ENCODE data around the gene PPDPF.
"Not testable (repeated sequence)": the region's sequence is repeated elsewhere in the genome, so short reads cannot be mapped to it uniquely, and the experiment has no call there.

The PPDPF gene, protein sequence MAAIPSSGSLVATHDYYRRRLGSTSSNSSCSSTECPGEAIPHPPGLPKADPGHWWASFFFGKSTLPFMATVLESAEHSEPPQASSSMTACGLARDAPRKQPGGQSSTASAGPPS

DNA sequence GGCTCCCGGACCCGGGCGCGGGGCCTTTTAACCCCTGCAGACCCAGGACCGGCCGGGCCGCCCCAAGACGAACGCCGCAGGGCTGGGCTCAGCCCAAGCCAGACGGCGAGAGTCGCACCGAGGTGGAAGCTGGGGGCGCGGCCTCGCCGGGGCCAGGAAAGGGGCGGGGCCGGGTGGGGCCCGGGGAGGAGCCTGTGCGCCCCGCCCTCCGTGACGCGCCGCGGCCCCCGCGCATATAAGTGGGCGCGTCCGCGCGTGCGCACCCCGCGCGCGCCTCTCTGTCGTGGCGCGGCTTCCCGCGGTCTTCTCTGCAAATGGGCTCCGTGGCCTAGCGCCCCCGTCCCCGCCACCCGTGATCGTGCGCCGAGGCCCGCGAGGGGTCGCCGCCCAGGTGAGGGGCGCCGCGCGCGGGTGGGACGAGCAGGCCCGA lies at the start of gene PPDPF:
Gene PPDPF (plus strand): TSS at position 262 of the 430 bp plus-strand sequence. CDS start 544 bp downstream, outside the sequence.
- peak; percentile 80 for DNase-seq

DNA sequence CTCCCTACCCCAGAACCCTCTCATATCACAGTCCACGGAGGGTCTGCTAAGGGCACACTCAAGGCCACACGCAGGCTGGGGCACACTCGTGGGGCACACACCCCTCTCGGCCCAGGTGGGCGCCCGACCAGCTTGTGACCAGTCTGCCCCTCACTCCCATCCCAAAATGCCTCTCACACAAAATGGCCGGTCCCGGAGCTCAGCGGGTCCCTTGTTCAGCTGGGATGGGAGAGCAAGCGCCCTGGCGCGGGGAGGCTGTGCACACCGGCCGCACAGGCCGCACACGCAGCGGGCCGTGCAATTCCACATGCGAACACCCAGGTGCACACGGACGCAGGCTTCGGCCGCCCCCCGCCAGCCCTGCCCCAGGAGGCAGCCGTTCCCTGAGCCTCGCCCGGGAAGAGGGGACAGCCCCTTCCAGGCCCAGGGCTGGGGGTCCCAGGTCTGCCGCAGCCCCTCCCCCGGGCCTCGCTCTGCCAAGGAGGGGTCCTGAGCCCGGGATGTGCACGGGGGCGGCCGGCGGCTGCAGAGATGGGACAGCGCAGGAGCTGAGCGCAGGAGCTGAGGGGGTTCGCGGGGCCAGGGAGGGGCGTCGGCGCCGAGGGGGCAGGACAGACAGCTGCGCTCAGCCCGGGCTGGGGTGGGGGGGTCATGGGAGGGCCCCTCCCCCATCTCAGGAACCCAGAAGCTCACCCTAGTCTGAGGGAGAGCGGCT lies 49.4 kb upstream of the PPDPF start:
- no peak for DNase-seq

- DNase-seq: no peak
Observed at GRCh38 chr20:63471717-63471980, 48.9 kb upstream of the PPDPF start.

GRCh38 chr20:63471981-63472831 lies 48.4 kb upstream of the PPDPF start, which contains the start of gene KCNQ2:
KCNQ2 (minus strand) TSS chr20:63472655; CDS start chr20:63472463, 192 bp downstream.
- no peak for DNase-seq

DNA sequence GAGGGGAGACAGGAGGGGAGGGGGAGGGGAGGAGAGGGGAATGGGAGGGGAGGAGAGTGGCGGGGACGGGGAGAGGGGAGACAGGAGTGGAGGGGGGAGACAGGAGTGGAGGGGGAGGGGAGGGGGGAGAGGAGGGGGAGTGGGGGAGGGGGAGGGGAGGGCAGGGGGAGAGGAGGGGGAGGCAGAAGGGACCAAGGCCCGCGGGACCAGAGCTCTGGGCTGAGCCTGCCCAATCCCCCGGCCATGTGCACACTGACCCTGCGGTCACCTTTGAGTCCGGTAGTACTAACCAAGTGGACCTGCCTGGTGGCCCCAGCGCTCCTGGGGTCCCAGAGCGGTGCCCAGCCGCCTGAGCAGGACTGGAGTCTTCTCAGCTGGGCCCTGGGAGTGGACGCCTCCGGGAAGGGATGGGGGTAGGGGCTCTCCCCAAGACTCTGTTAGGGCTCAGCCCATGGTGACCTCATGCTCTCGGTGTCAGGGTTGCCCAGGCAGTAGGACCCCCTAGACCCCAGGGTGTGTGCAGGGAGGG lies 47.6 kb upstream of the PPDPF start:
- no peak for DNase-seq

DNA sequence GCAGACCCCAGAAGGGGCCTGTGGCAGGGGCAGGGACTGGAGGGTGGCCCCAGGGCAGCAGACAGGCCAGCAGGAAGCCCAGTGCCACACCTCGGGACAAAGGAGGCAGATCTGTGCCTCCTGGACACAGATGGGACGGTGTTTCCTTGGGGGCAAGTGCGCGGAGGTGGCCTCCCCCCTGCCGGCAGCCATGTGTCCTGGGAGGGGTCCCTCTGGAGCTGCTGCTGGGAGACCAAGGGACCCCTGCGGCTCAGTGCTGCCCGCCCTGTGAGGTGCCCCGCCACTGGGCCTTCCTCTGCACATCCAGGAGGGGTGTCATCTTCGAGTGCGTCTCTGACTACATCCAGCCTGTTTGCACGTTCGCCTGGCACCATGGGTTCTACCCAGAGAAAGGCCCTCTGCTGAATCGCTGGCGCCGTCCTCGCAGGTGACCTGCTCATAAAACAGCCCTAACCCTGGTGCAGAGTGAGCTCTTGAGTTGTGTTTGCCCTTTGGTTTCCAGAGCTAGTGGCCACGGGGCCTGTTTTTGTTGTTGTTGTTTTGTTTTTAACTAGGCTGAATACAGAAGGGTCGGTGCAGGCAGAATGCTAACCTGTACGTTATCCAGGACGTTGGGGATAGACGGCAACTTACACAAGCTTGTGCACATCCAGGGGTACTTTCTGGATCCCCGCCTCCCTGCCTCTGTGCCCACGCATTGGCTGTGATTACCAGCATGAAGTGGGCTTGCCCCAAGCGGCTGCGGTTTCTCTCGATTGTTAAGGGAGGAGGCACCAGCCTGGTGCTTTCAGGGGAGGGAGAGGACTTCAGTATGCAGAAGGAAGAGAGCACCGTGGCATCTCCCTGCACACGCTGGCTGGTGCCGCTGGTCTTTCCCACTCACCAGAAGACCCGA lies 46.8 kb upstream of the PPDPF start:
- DNase-seq: no peak

DNA sequence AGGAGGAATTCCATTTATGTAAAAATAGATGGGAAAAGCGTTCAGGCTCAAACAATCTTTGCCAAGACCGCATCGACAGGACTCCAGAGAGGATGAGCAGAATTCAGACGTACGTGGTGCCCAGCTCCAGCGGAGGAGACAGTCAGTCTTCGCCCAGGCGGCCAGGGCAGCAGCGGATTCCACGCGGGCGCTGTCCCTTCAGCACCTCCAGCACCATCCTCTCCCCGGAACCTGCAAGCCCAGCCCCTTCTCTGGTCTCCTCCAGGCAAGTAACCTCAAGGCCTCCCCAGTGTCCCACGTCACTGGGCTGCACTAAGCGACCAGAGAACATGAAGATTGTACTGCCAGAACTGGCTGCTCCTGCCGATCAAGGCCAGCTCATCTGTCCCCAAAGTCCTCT lies 45.4 kb upstream of the PPDPF start:
- no peak for DNase-seq

DNA sequence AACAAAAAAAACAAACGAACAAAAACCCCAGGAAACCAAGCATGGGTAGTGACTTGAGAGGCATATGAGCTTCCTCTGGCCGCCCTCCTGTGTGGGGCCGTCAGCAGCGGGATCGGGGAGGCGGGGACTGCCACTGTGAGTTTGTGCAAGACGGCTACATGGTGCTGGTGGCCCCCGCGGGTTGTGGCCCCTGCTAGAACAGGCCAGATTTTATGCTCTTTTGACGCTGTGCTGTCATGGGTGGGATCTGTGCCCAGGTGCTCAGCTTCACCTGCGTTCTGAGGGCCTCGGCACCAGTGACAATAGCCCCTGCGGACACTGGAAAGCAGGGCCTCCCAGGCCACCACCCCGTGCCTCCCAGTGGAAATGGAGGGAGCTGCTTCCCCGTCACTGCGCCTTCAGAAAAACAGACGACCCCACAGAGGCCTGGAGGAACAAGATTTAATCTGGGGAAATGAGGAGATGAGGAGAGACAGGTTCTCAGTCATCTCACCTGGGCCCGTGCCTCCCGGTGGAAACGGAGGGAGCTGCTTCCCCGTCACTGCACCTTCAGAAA lies 43.4 kb upstream of the PPDPF start:
- DNase-seq: no peak

- DNase-seq: no peak
Observed at GRCh38 chr20:63477944-63478343, 42.6 kb upstream of the PPDPF start.

DNA sequence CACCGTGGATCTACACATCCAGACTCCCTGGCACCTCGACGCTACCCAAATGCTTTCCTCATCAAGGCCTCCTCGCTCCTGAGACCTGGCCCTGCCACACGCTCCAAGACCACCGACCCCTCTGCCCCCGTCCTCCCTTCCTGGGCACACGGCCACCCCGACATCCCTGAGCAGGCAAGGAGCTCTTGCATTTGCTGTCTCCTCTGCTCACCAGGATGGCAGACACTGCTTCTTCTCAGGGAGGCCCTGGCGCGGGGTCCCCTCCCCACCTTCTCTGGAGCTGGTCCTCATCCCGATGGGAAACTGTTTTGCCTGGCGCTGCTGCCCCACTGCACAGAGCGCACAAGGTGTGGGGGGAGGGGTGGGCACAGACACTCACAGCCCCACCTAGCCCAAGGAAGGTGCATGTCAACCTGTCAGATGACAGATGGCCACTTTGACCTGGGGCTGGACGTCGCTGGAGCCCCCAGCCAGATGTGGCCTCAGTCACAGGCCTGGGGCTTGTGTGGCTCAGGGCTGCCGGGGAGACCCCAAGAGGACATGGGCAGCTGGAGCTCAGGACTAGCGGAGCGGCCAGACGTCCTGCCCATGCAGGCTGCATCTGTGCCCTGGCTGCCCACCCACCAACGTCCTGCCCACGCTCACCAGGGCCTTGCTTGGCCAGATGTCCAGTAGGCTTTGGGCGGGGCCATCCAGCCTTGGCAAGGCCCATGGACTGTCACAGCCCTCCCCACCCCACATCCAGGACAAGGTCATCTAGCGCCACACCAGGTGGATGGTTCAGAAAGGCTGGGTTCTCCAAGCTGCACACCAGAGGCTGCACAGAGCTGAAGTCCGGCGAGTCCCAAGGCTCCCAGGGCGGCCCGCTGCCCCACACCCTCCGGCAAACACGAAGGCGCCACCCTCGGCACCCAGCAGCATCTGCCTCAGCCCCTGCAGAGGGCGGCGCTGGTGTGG lies 41.9 kb upstream of the PPDPF start:
- no peak for DNase-seq

DNA sequence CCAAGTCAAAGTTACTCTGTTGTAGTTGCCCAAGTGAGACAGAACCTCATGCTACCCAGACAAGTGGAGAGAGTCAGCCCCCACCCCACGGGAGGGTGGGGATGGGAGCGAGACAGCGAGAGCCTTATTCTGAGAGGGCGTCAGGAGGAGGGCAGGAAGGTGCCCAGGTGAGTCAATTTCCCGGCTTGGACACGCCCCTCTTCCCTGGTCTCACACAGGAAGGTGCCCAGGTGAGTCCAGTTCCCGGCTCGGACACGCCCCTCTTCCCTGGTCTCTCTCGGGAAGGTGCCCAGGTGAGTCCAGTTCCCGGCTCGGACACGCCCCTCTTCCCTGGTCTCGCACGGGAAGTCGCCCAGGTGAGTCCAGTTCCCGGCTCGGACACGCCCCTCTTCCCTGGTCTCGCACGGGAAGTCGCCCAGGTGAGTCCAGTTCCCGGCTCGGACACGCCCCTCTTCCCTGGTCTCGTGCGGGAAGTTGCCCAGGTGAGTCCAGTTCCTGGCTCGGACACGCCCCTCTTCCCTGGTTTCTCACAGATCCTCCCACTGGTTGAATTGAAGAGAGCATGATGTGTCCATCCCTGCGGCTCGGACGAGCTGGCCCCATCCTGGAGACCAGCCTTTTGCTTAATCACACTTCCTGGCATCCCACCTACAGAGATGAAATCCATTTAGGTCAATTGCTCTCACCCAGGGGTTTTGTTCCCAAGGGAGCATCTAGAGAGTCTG lies 40.7 kb upstream of the PPDPF start:
- DNase-seq: not testable (repeated sequence)

DNA sequence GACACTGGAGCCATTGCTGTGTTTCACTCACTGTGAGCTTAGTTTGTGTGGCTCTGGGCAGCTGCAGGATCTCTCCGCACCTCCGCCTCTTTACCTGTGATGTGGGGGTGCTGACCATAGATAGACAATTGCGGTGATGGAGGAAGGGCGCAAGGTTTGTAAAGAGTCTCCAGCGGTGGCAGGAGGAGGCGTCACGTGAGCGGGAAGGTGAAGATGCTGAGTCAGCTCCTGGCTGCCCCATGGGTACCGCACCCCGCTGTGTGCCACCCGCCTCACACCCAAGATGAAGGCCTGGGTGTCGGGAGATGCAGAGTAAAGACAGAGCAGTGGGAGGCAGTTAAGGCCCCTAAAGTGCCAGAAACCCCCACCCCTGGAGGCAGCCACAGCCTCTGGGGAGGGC lies 39.1 kb upstream of the PPDPF start:
- no peak for DNase-seq

DNA sequence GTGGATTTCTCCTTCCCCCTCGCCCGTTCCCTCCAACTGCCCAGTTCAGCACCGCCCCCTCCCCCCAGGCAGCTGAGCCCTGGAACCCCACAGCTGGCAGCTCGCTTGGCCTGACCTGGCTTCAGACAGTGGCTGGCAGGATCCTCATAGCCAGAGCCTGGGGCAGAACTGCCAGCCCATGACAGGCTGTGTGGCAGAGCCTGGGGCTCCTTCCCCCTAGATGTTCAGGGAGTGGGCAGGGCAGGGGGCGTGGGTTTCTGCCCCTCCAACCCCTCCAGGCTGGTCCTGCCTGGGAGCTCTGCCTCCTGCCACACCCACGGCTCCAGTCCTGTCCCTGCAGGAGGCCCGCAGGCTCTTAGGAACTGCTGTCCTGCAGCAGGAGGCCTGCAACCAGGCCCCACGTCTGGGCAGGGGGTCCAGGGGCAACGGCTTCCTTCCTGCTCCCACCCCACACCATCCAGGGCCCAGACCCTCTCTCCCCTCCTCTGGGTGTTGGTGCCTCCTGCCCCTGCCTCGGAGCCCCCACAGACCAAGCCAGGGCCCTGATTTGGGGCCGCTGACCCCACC lies 38.5 kb upstream of the PPDPF start:
- DNase-seq: no peak

DNA sequence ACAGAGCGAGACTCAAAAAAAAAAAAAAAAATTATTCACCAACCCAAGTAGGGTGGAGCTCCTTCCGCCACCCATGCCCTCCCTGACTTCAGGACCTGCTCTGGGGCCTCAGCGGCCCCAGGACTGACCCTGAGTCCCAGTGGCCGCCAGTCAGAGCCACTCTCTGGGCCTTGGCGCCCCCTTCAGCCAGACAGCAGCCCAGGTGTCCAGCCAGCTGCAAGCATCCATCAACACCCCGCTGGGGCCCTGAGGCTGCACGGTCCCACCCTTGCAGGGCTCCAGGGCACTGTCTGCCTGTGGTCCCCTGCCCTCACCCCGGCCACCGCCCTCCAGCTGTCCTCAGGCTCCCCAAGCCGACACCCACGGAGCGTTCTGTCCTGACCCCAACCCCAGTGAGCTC lies 36.7 kb upstream of the PPDPF start:
- no peak for DNase-seq

DNA sequence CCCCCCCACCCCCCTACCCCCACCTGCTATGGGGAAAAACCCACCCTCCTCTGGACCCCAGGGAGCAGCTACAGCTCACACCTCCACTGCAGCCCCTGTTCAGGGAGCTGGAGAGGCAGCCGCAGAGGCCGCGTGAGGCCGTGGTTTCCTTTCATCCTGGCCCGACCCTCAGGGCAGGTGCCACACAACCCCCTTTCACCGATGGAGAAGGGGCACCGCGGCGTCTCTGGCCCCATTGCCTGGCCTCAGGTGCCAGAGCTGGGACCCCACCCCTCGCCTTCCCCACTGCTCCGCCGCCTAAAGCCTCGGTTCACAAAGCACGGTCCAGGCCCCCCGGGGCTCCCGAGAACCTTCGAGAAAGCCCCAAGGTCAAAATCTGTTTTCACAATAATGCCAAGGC lies 36.3 kb upstream of the PPDPF start:
- DNase-seq: no peak

GRCh38 chr20:63484651-63485403 lies 35.7 kb upstream of the PPDPF start:
- no peak for DNase-seq

GRCh38 chr20:63486300-63486855 lies 34.2 kb upstream of the PPDPF start:
- DNase-seq: no peak

DNA sequence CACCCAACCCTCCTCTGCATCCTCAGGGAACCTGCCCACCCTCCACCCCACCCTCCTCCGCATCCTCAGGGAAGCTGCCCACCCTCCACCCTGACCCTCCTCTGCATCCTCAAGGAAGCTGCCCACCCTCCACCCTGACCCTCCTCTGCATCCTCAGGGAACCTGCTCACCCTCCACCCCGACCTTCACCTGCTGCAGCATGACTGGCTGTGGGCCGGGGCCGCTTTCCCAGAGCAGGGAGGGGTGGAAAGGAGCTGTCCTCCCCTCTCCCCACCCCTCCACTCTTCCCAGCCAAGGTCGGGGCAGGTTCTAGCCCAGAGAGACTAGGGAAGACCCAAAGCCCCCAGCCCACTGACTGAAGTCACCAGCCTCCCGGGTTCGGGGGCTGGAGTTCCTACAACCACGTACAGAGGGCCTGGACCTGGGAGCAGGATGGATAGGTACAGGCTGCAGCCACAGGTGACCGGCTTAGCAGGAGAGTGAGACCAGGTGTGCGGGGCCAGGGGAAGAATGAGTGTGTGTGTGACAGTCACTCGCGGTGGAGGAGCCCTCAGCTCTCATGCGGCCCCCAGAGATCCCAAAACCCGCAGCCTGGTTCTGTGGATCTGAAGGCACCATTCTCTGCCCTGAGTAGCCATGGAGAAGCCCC lies 33.3 kb upstream of the PPDPF start:
- DNase-seq: no peak
